H1 (cell line): ENCODE data around the gene ACTN3. TPM values are rescaled to one million over a fixed set of nuclear protein-coding genes. Genes with fewer than 3 reads are reported as not detected.

ENCODE experiments used
- GABPA ChIP-seq: IDR thresholded peaks from 2 replicates; pipeline ENCODE4 v1.6.1; 2011; ENCODE audit warnings: mild to moderate bottlenecking, low read length, moderate library complexity, borderline replicate concordance; ENCODE audit not compliant: insufficient read depth
- POLR2A ChIP-seq, 2 experiments: IDR thresholded peaks; 1 replicate in 1 of 2; 2 replicates in 1 of 2; pipeline ENCODE4 v1.6.1; 2011; ENCODE audit warnings: low read depth in 2 of 2, low read length in 2 of 2, mild to moderate bottlenecking in 2 of 2; ENCODE audit errors: control extremely low read depth in 1 of 2
- SIRT6 ChIP-seq: IDR thresholded peaks from one replicate; pipeline ENCODE4 v1.7.1; 2012; ENCODE audit warnings: low read length, inconsistent platforms
- SP1 ChIP-seq: IDR thresholded peaks from 2 replicates; pipeline ENCODE4 v1.6.1; 2011; ENCODE audit warnings: low read depth, low read length
- SP2 ChIP-seq: IDR thresholded peaks from 2 replicates; pipeline ENCODE4 v1.6.1; 2012; ENCODE audit warnings: mild to moderate bottlenecking, low read length, inconsistent platforms
- SRF ChIP-seq: IDR thresholded peaks from 2 replicates; pipeline ENCODE4 v1.6.1; 2011; ENCODE audit warnings: mild to moderate bottlenecking, low read depth, low read length, moderate library complexity
- TBP ChIP-seq: IDR thresholded peaks from 2 replicates; pipeline ENCODE4 v1.6.1; 2011; ENCODE audit warnings: low read depth, low read length, improper control_type of control experiment
- polyA plus RNA-seq, 7 experiments: library from polyadenylated mRNA; depleted of rRNA in 3 of 7; stranded (reverse) in 5 of 7; unstranded in 2 of 7; fragments of >200 nt in 5 of 7; fragments of 200-250 nt in 2 of 7; gene quantifications; 1 replicate in 5 of 7; 2 replicates in 1 of 7; 4 replicates in 1 of 7; pipeline versions ENCODE4 v1.2.1 to v1.2.3, GENCODE V29; 2011 to 2013; ENCODE audit warnings: missing spikeins in 2 of 7, mixed read lengths in 2 of 7
- total RNA-seq: library from RNA; stranded (reverse); fragmentation: NEBNext Ultra II Directional; extraction: Animal tissue kit (Norgen Biotek cat#: 25700); gene quantifications from 2 replicates; pipeline ENCODE4 v1.2.1, GENCODE V29; 2021

ACTN3 gene
- total and polyA plus RNA-seq, 2 of the 8 experiments (the other 6 are each of a cell fraction or from before 2014, with no cell fraction given), result 30.8 to 36.7 TPM

GRCh38 chr11:66546368-66546965 lies at the start of gene ACTN3 (continued):
- TF ChIP-seq TBP (peak; percentile 37; the same call in 1 of the 2 replicates), GABPA (no peak), SP1 (peak; percentile 6; the same call in 1 of the 2 replicates), POLR2A (IDR thresholded peaks at IDR 0.05; ENCODE audit: control extremely low read depth in 1 of 2, low read depth in 2 of 2, low read length in 2 of 2) (no peak), SP2 (no peak), SIRT6 (no peak), SRF (peak; percentile 45; the same call in 1 of the 2 replicates)
